Tibial artery (tissue), 4 donors: ENCODE results near the gene PIGX.

ENCODE experiments used
- DNase-seq, 2 donors: peaks; one replicate each; pipeline ENCODE4 v3.0.0-alpha.2; 2019
- H3K27ac ChIP-seq, 2 donors: fragments of 200-600 bp; sonication (generic) in 1 of 2; 1 replicate in 1 of 2; 2 replicates in 1 of 2; pipeline ENCODE4 v1.5.1; 2018 to 2019; ENCODE audit warnings: mild to moderate bottlenecking in 1 of 2
- H3K27me3 ChIP-seq, 2 donors: fragments of 200-600 bp; sonication (generic) in 1 of 2; one replicate each; pipeline versions ENCODE4 v1.5.1 to v1.6.0; 2016 to 2019
- H3K36me3 ChIP-seq, 3 donors: fragments of 200-600 bp; sonication (generic) in 2 of 3; one replicate each; pipeline ENCODE4 v1.5.1; 2016 to 2019; ENCODE audit warnings: mild to moderate bottlenecking in 2 of 3
- H3K4me1 ChIP-seq, 4 donors: fragments of 200-600 bp; sonication (generic) in 2 of 4; 1 replicate in 3 of 4; 2 replicates in 1 of 4; pipeline ENCODE4 v1.5.1; 2016 to 2019
- H3K4me3 ChIP-seq, 2 donors: fragments of 200-600 bp; sonication (generic) in 1 of 2; 1 replicate in 1 of 2; 2 replicates in 1 of 2; pipeline ENCODE4 v1.5.1; 2018 to 2019; ENCODE audit warnings: mild to moderate bottlenecking in 2 of 2
- H3K9me3 ChIP-seq, 3 donors: fragments of 200-600 bp; sonication (generic) in 1 of 3; one replicate each; pipeline ENCODE4 v1.5.1; 2016 to 2019
- intact Hi-C: fragments of 100-400 bp; cut with DNase I; formaldehyde crosslinking; loops from one replicate; pipeline ENCODE4 v1.15.0; 2023; ENCODE audit warnings: low total_unique reads
- TF ChIP-seq, protein P1 (sequence below), 2 experiments: fragments of 200-600 bp in 1 of 2; fragments of 450-650 bp in 1 of 2; IDR thresholded peaks; one replicate each; pipeline ENCODE4 v1.5.1; 2017 to 2019; ENCODE audit warnings: antibody characterized with exemption in 2 of 2, mild to moderate bottlenecking in 1 of 2, moderate library complexity in 1 of 2

The PIGX gene

GRCh38 chr3:196753201-196753600, 41.0 kb downstream of the PIGX start:
- H3K9me3 ChIP-seq = no peaks in the 10 kb centered on the region
- no peak for DNase-seq
- no peak overlapping the region for H3K4me3 ChIP-seq
- intact Hi-C loops = no loop called here
- no peaks in the 10 kb centered on the region for H3K27me3 ChIP-seq
- H3K4me1 ChIP-seq = peaks cover 0 to 6% (median 2%) of the 10 kb centered on the region in 4 donors
- TF ChIP-seq, protein P1, sequence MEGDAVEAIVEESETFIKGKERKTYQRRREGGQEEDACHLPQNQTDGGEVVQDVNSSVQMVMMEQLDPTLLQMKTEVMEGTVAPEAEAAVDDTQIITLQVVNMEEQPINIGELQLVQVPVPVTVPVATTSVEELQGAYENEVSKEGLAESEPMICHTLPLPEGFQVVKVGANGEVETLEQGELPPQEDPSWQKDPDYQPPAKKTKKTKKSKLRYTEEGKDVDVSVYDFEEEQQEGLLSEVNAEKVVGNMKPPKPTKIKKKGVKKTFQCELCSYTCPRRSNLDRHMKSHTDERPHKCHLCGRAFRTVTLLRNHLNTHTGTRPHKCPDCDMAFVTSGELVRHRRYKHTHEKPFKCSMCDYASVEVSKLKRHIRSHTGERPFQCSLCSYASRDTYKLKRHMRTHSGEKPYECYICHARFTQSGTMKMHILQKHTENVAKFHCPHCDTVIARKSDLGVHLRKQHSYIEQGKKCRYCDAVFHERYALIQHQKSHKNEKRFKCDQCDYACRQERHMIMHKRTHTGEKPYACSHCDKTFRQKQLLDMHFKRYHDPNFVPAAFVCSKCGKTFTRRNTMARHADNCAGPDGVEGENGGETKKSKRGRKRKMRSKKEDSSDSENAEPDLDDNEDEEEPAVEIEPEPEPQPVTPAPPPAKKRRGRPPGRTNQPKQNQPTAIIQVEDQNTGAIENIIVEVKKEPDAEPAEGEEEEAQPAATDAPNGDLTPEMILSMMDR (IDR thresholded peaks at IDR 0.05) = no peak
- no peak overlapping the region for H3K27ac ChIP-seq
- H3K36me3 ChIP-seq = peaks cover 0 to 9% (median 8%) of the 10 kb centered on the region in 3 donors

- Histone ChIP-seq H3K27me3 (no peaks in the 10 kb centered on the region), H3K36me3 (peaks cover 0 to 9% (median 8%) of the 10 kb centered on the region in 3 donors), H3K4me3 (no peak overlapping the region), H3K9me3 (no peaks in the 10 kb centered on the region), H3K4me1 (peaks cover 0 to 6% (median 2%) of the 10 kb centered on the region in 4 donors), H3K27ac (no peak overlapping the region)
- intact Hi-C loops = no loop called here
- no peak for DNase-seq
- TF ChIP-seq, protein P1 (IDR thresholded peaks at IDR 0.05) = no peak
Measured at GRCh38 chr3:196754091-196754981, 42.2 kb downstream of the PIGX start.

GRCh38 chr3:196756732-196757131, 44.6 kb downstream of the PIGX start:
- Histone ChIP-seq H3K4me3 (no peak overlapping the region), H3K9me3 (no peaks in the 10 kb centered on the region), H3K4me1 (peaks cover 0 to 6% (median 0%) of the 10 kb centered on the region in 4 donors), H3K27me3 (no peaks in the 10 kb centered on the region), H3K27ac (no peak overlapping the region), H3K36me3 (peaks cover 0 to 9% (median 8%) of the 10 kb centered on the region in 3 donors)
- intact Hi-C loops = no loop called here
- TF ChIP-seq, protein P1 (IDR thresholded peaks at IDR 0.05) = no peak
- DNase-seq = no peak

DNA sequence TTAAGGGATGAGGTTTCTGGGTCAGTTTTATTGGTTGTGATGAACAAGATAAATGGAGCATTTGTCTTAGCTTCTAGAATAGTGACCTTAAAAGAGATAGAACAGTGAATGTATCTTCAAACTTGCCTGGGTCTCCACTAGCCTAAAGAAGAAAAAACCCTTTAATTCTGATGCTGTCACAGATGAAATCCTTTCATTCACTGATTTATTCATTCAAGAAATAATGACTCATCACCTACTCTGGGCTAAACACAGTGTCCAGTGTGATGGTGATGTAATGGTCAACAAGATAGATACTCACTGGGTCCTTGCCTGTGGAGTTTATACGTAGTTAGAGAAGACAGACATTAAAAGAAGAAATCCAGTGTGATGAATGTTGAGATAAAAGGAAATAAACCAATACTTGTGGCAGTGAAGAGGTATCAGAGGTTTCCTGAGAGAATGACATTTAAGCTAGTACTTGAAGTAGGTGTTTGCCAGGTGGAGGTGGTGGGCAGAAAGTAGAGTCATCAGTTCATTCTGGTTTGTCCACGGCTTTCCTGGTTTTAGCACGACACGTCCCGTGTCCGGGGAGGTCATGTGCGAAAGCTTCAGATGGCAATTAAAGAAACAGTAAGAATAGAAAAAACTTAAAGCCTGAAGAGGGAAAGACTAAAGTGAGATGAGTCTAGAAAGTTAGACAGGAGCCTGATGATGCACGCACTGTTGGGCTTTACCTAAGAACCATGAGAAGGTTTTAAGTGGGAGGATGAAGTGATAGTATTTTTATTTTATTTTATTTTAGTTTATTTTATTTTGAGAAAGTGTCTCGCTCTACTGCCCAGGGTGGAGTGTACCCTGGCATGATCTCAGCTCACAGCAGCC, 45.9 kb downstream of the PIGX start:
- peaks cover 0 to 6% (median 0%) of the 10 kb centered on the region in 4 donors for H3K4me1 ChIP-seq
- H3K9me3 ChIP-seq = no peaks in the 10 kb centered on the region
- DNase-seq = no peak
- TF ChIP-seq, protein P1 (IDR thresholded peaks at IDR 0.05) = no peak
- H3K27me3 ChIP-seq = no peaks in the 10 kb centered on the region
- no peak overlapping the region for H3K27ac ChIP-seq
- intact Hi-C loops = no loop called here
- H3K4me3 ChIP-seq = no peak overlapping the region
- peaks cover 0 to 8% (median 0%) of the 10 kb centered on the region in 3 donors for H3K36me3 ChIP-seq

GRCh38 chr3:196763179-196763578, 51.0 kb downstream of the PIGX start:
- H3K4me1 ChIP-seq = peaks cover 0 to 6% (median 0%) of the 10 kb centered on the region in 4 donors
- H3K9me3 ChIP-seq = no peaks in the 10 kb centered on the region
- no peak overlapping the region for H3K4me3 ChIP-seq
- TF ChIP-seq, protein P1 (IDR thresholded peaks at IDR 0.05) = no peak
- H3K27me3 ChIP-seq = no peaks in the 10 kb centered on the region
- intact Hi-C loops = no loop called here
- H3K27ac ChIP-seq = no peak overlapping the region
- DNase-seq = no peak
- no peaks in the 10 kb centered on the region for H3K36me3 ChIP-seq
